DND-41 (cell line): Measurements from ENCODE around the gene ZNF236.
A peak's percentile ranks its signal among the peaks of the same experiment; 100 is the strongest.

Source experiments
- ATAC-seq: fragments of 200-7000 bp; cut with Tn5 transposase; 3 replicates; pipeline ENCODE4 v1.9.1; 2021; ENCODE audit warnings: low read depth; ENCODE audit not compliant: insufficient read depth
- DNase-seq: peaks from one replicate; pipeline ENCODE4 v3.0.0-alpha.2; 2020
- H2AFZ ChIP-seq: 2 replicates; pipeline ENCODE4 v1.6.0; 2012; ENCODE audit warnings: low read depth, low read length
- H3K27ac ChIP-seq: 2 replicates; pipeline ENCODE4 v1.5.1; 2012; ENCODE audit warnings: low read length, inconsistent platforms
- H3K27me3 ChIP-seq: fragments of 200-600 bp; sonication (generic); 2 replicates; pipeline ENCODE4 v1.6.0; 2012; ENCODE audit warnings: low read length, mild to moderate bottlenecking, inconsistent platforms; ENCODE audit not compliant: insufficient read depth, poor library complexity
- H3K36me3 ChIP-seq: 2 replicates; pipeline ENCODE4 v1.5.1; 2012; ENCODE audit warnings: low read length, inconsistent platforms; ENCODE audit not compliant: insufficient read depth
- H3K4me1 ChIP-seq: 2 replicates; pipeline ENCODE4 v1.5.1; 2012; ENCODE audit warnings: mild to moderate bottlenecking, low read length; ENCODE audit not compliant: insufficient read depth
- H3K4me2 ChIP-seq: 2 replicates; pipeline ENCODE4 v1.6.0; 2012; ENCODE audit warnings: mild to moderate bottlenecking, moderate library complexity, low read length, inconsistent platforms; ENCODE audit not compliant: insufficient read depth
- H3K4me3 ChIP-seq, 2 experiments: fragments of 200-600 bp in 1 of 2; shearing (Covaris generic) in 1 of 2; 2 replicates each; pipeline ENCODE4 v1.5.1; 2012 to 2016; ENCODE audit warnings: inconsistent platforms in 2 of 2, low read length in 2 of 2, mild to moderate bottlenecking in 2 of 2, low read depth in 1 of 2, moderate library complexity in 1 of 2
- H3K79me2 ChIP-seq: 2 replicates; pipeline ENCODE4 v1.6.0; 2012; ENCODE audit warnings: low read length, inconsistent platforms; ENCODE audit not compliant: insufficient read depth
- H3K9ac ChIP-seq: 2 replicates; pipeline ENCODE4 v1.6.0; 2012; ENCODE audit warnings: low read depth, mild to moderate bottlenecking, inconsistent platforms, low read length, moderate library complexity
- H3K9me3 ChIP-seq: 2 replicates; pipeline ENCODE4 v1.5.1; 2012; ENCODE audit warnings: low read length, moderate library complexity, mild to moderate bottlenecking, inconsistent platforms; ENCODE audit not compliant: insufficient read depth, severe bottlenecking
- H4K20me1 ChIP-seq: 2 replicates; pipeline ENCODE4 v1.6.0; 2012; ENCODE audit warnings: low read length; ENCODE audit not compliant: insufficient read depth
- CTCF ChIP-seq: IDR thresholded peaks from 2 replicates; pipeline ENCODE4 v1.5.1; 2012; ENCODE audit warnings: borderline replicate concordance, low read length, moderate library complexity, mild to moderate bottlenecking; ENCODE audit not compliant: poor library complexity, severe bottlenecking; ENCODE audit errors: extremely low read depth
- EZH2 ChIP-seq: IDR thresholded peaks from 3 replicates; pipeline ENCODE4 v1.6.1; 2012; ENCODE audit warnings: borderline replicate concordance, low read depth, mild to moderate bottlenecking, moderate library complexity, low read length, inconsistent platforms; ENCODE audit not compliant: severe bottlenecking

The ZNF236 gene

GRCh38 chr18:76914796-76915195 is 92.4 kb downstream of the ZNF236 start:
- no peak for TF ChIP-seq CTCF
- TF ChIP-seq EZH2 = no peak
- Histone ChIP-seq H3K4me2 (no peak overlapping the region), H3K27me3 (no peaks in the 10 kb centered on the region), H4K20me1 (no peaks in the 10 kb centered on the region), H3K9me3 (no peaks in the 10 kb centered on the region), H3K27ac (no peak overlapping the region), H3K4me3 (no peak overlapping the region), H3K36me3 (peaks cover 95% of the 10 kb centered on the region), H3K4me1 (no peaks in the 10 kb centered on the region), H3K79me2 (no peaks in the 10 kb centered on the region), H3K9ac (no peak overlapping the region), H2AFZ (no peak overlapping the region)
- no peak for DNase-seq
- ATAC-seq = no peak

GRCh38 chr18:76915456-76915855 is 93.1 kb downstream of the ZNF236 start:
- no peak for DNase-seq
- H3K4me1 ChIP-seq = no peaks in the 10 kb centered on the region
- H3K79me2 ChIP-seq = no peaks in the 10 kb centered on the region
- H3K9me3 ChIP-seq = no peaks in the 10 kb centered on the region
- no peak for ATAC-seq
- H3K4me3 ChIP-seq = no peak overlapping the region
- H2AFZ ChIP-seq = no peak overlapping the region
- H3K27ac ChIP-seq = no peak overlapping the region
- no peaks in the 10 kb centered on the region for H3K27me3 ChIP-seq
- no peak overlapping the region for H3K9ac ChIP-seq
- H3K36me3 ChIP-seq = peaks cover 93% of the 10 kb centered on the region
- H3K4me2 ChIP-seq = no peak overlapping the region
- TF ChIP-seq CTCF (no peak), EZH2 (no peak)
- H4K20me1 ChIP-seq = no peaks in the 10 kb centered on the region

- Histone ChIP-seq H4K20me1 (0 out of 2 replicates have a peak, but pooled peaks cover 3% of the 10 kb centered on the region), H3K9ac (no peak overlapping the region), H3K79me2 (no peaks in the 10 kb centered on the region), H2AFZ (no peak overlapping the region), H3K4me1 (peaks cover 13% of the 10 kb centered on the region), H3K4me3 (no peak overlapping the region), H3K9me3 (no peaks in the 10 kb centered on the region), H3K4me2 (no peak overlapping the region), H3K27me3 (no peaks in the 10 kb centered on the region), H3K36me3 (peaks cover 91% of the 10 kb centered on the region), H3K27ac (no peak overlapping the region)
- TF ChIP-seq CTCF (no peak), EZH2 (no peak)
- DNase-seq (no peak), ATAC-seq (no peak)
These were observed 98.6 kb downstream of the ZNF236 start for GRCh38 chr18:76920974-76921373.

GRCh38 chr18:76922107-76922506 is 99.8 kb downstream of the ZNF236 start:
- H3K9me3 ChIP-seq = no peaks in the 10 kb centered on the region
- no peak overlapping the region for H3K9ac ChIP-seq
- H3K27me3 ChIP-seq = no peaks in the 10 kb centered on the region
- H3K4me3 ChIP-seq = no peak overlapping the region
- TF ChIP-seq CTCF (peak; percentile 83), EZH2 (no peak)
- H2AFZ ChIP-seq = no peak overlapping the region
- ATAC-seq (peak; percentile 99), DNase-seq (peak; percentile 64)
- peak overlapping the region; percentile 29; the same call in 1 of the 2 replicates for H3K4me2 ChIP-seq
- no peaks in the 10 kb centered on the region for H3K79me2 ChIP-seq
- H3K27ac ChIP-seq = no peak overlapping the region; the same call in 1 of the 2 replicates
- H3K36me3 ChIP-seq = peaks cover 91% of the 10 kb centered on the region
- H3K4me1 ChIP-seq = peaks cover 13% of the 10 kb centered on the region
- 0 out of 2 replicates have a peak, but pooled peaks cover 3% of the 10 kb centered on the region for H4K20me1 ChIP-seq
